ENCODE measurements around the gene ADARB2. TPM values are rescaled to one million over a fixed set of nuclear protein-coding genes. Genes with fewer than 3 reads are reported as not detected.
"Not testable (repeated sequence)": the region's sequence is repeated elsewhere in the genome, so short reads cannot be mapped to it uniquely, and the experiment has no call there.

Gene ADARB2
- total and polyA plus RNA-seq, 2 experiments from 2014 or later = not detected

- Histone ChIP-seq H3K36me3 (ENCODE audit: low read depth) (no peaks in the 10 kb centered on the region), H3F3A (ENCODE audit: insufficient read depth) (no peaks in the 10 kb centered on the region), H2AFZ (no peak overlapping the region), H3K27ac (no peak overlapping the region), H3K4me2 (ENCODE audit: unreplicated experiment) (no peak overlapping the region), H4K20me1 (ENCODE audit: insufficient read depth) (no peaks in the 10 kb centered on the region), H3K79me2 (ENCODE audit: insufficient read depth) (no peaks in the 10 kb centered on the region), H3K9ac (no peak overlapping the region), H3K4me3 (no peak overlapping the region), H3K4me1 (ENCODE audit: insufficient read depth) (no peaks in the 10 kb centered on the region), H3K9me3 (ENCODE audit: low read depth) (no peaks in the 10 kb centered on the region), H3K9me2 (ENCODE audit: insufficient read depth) (no peaks in the 10 kb centered on the region), H3K27me3 (replicated peaks; ENCODE audit: insufficient read depth) (no peaks in the 10 kb centered on the region)
- 31 to 42% methylated on average over 18 to 19 of the region's 19 CpGs for WGBS, 2 experiments (ENCODE audit: low coverage in 1 of 2, low lambda C conversion rate in 2 of 2, missing lambda C conversion rate in 2 of 2)
- no peak for DNase-seq
- in situ Hi-C loops (cut with MboI) = no loop called here
- TF ChIP-seq EZH2 (IDR thresholded peaks at IDR 0.05; ENCODE audit: insufficient read depth, poor library complexity, severe bottlenecking) (no peak), EZH2phosphoT487 (IDR thresholded peaks at IDR 0.05; ENCODE audit: insufficient read depth, low read depth) (no peak)
These were observed 271.9 kb downstream of the ADARB2 start for GRCh38 chr10:1465418-1465911.

GRCh38 chr10:1464881-1465417 is 272.4 kb downstream of the ADARB2 start:
- Histone ChIP-seq H3K4me1 (ENCODE audit: insufficient read depth) (no peaks in the 10 kb centered on the region), H3K27me3 (replicated peaks; ENCODE audit: insufficient read depth) (no peaks in the 10 kb centered on the region), H3K36me3 (ENCODE audit: low read depth) (no peaks in the 10 kb centered on the region), H3K4me3 (no peak overlapping the region), H3K4me2 (ENCODE audit: unreplicated experiment) (no peak overlapping the region), H3K9ac (no peak overlapping the region), H3K27ac (no peak overlapping the region), H3K9me2 (ENCODE audit: insufficient read depth) (no peaks in the 10 kb centered on the region), H3F3A (ENCODE audit: insufficient read depth) (no peaks in the 10 kb centered on the region), H3K9me3 (ENCODE audit: low read depth) (no peaks in the 10 kb centered on the region), H2AFZ (no peak overlapping the region), H4K20me1 (ENCODE audit: insufficient read depth) (no peaks in the 10 kb centered on the region), H3K79me2 (ENCODE audit: insufficient read depth) (no peaks in the 10 kb centered on the region)
- no peak for DNase-seq
- TF ChIP-seq EZH2phosphoT487 (IDR thresholded peaks at IDR 0.05; ENCODE audit: insufficient read depth, low read depth) (no peak), EZH2 (IDR thresholded peaks at IDR 0.05; ENCODE audit: insufficient read depth, poor library complexity, severe bottlenecking) (no peak)
- in situ Hi-C loops (cut with MboI) = no loop called here
- WGBS, 2 experiments (ENCODE audit: low coverage in 1 of 2, low lambda C conversion rate in 2 of 2, missing lambda C conversion rate in 2 of 2) = 23 to 26% methylated on average over 15 to 17 of the region's 17 CpGs

- H3K4me2 ChIP-seq (ENCODE audit: unreplicated experiment); DNase-seq; H3K27ac ChIP-seq; H3K36me3 ChIP-seq (ENCODE audit: low read depth); H3K4me1 ChIP-seq (ENCODE audit: insufficient read depth); H3K9me2 ChIP-seq (ENCODE audit: insufficient read depth); H3F3A ChIP-seq (ENCODE audit: insufficient read depth); H3K9ac ChIP-seq; H3K79me2 ChIP-seq (ENCODE audit: insufficient read depth); H3K4me3 ChIP-seq; H3K27me3 ChIP-seq (replicated peaks; ENCODE audit: insufficient read depth); H4K20me1 ChIP-seq (ENCODE audit: insufficient read depth); H2AFZ ChIP-seq; H3K9me3 ChIP-seq (ENCODE audit: low read depth); in situ Hi-C loops (cut with MboI): not testable (repeated sequence)
- WGBS, 2 experiments (ENCODE audit: low coverage in 1 of 2, low lambda C conversion rate in 2 of 2, missing lambda C conversion rate in 2 of 2) = 55 to 73% methylated on average over 5 to 23 of the region's 26 CpGs
These were observed 273.4 kb downstream of the ADARB2 start for GRCh38 chr10:1463971-1464370.

GRCh38 chr10:1462994-1463633 is 274.2 kb downstream of the ADARB2 start:
- Histone ChIP-seq H3K27ac (no peak overlapping the region), H3K27me3 (replicated peaks; ENCODE audit: insufficient read depth) (no peaks in the 10 kb centered on the region), H3K4me3 (no peak overlapping the region), H3K4me2 (ENCODE audit: unreplicated experiment) (no peak overlapping the region), H3K9ac (no peak overlapping the region), H3K9me3 (ENCODE audit: low read depth) (no peaks in the 10 kb centered on the region), H3F3A (ENCODE audit: insufficient read depth) (no peaks in the 10 kb centered on the region), H4K20me1 (ENCODE audit: insufficient read depth) (no peaks in the 10 kb centered on the region), H3K79me2 (ENCODE audit: insufficient read depth) (no peaks in the 10 kb centered on the region), H3K4me1 (ENCODE audit: insufficient read depth) (no peaks in the 10 kb centered on the region), H2AFZ (no peak overlapping the region), H3K36me3 (ENCODE audit: low read depth) (no peaks in the 10 kb centered on the region), H3K9me2 (ENCODE audit: insufficient read depth) (no peaks in the 10 kb centered on the region)
- no peak for DNase-seq
- TF ChIP-seq EZH2 (IDR thresholded peaks at IDR 0.05; ENCODE audit: insufficient read depth, poor library complexity, severe bottlenecking) (no peak), EZH2phosphoT487 (IDR thresholded peaks at IDR 0.05; ENCODE audit: insufficient read depth, low read depth) (no peak)
- in situ Hi-C loops (cut with MboI) = no loop called here
- 37 to 44% methylated on average over 23 of the region's 23 CpGs for WGBS, 2 experiments (ENCODE audit: low coverage in 1 of 2, low lambda C conversion rate in 2 of 2, missing lambda C conversion rate in 2 of 2)
